ENCODE measurements around the gene PTPN9.

- no peak for TF ChIP-seq CTCF (IDR thresholded peaks at IDR 0.05; ENCODE audit: low read depth, low read length)
- TF ChIP-seq EZH2phosphoT487 (IDR thresholded peaks at IDR 0.05; ENCODE audit: low read depth), result no peak
These were observed 126.7 kb downstream of the PTPN9 start for GRCh38 chr15:75452364-75452864.

All from OCI-LY3 (cell line).